Smooth muscle cell (in vitro differentiated cells): ENCODE measurements around the gene KANK2. TPM values are rescaled to one million over a fixed set of nuclear protein-coding genes. Genes with fewer than 3 reads are reported as not detected.
A peak's percentile ranks its signal among the peaks of the same experiment; 100 is the strongest.

Source experiments
- DNase-seq: peaks from one replicate; lab custom pipeline; 2025; ENCODE audit not compliant: unreplicated experiment; lab: John Stamatoyannopoulos, UW
- H2AFZ ChIP-seq: fragments of 200-600 bp; sonication (generic); 2 replicates; pipeline ENCODE4 v1.6.0; 2016; ENCODE audit warnings: antibody characterized with exemption, low read depth, mild to moderate bottlenecking
- H3F3A ChIP-seq: fragments of 200-600 bp; sonication (generic); 2 replicates; pipeline ENCODE4 v1.6.0; 2017; ENCODE audit warnings: antibody characterized with exemption, low read depth
- H3K27ac ChIP-seq: fragments of 200-600 bp; sonication (generic); 2 replicates; pipeline ENCODE4 v1.5.1; 2016; ENCODE audit warnings: low read depth, mild to moderate bottlenecking
- H3K27me3 ChIP-seq: fragments of 200-600 bp; sonication (generic); 2 replicates; pipeline ENCODE4 v1.6.1; 2016; ENCODE audit warnings: low read depth, mild to moderate bottlenecking
- H3K36me3 ChIP-seq: fragments of 200-600 bp; sonication (generic); 2 replicates; pipeline ENCODE4 v1.5.1; 2016; ENCODE audit warnings: low read depth
- H3K4me1 ChIP-seq: fragments of 200-600 bp; sonication (generic); 2 replicates; pipeline ENCODE4 v1.5.1; 2016; ENCODE audit warnings: low read depth
- H3K4me2 ChIP-seq: fragments of 200-600 bp; sonication (generic); 2 replicates; pipeline ENCODE4 v1.6.0; 2016; ENCODE audit warnings: mild to moderate bottlenecking
- H3K4me3 ChIP-seq: fragments of 200-600 bp; sonication (generic); 2 replicates; pipeline ENCODE4 v1.5.1; 2016; ENCODE audit warnings: mild to moderate bottlenecking
- H3K79me2 ChIP-seq: fragments of 200-600 bp; sonication (generic); 2 replicates; pipeline ENCODE4 v1.6.0; 2016; ENCODE audit warnings: low read depth, mild to moderate bottlenecking
- H3K9ac ChIP-seq: fragments of 200-600 bp; sonication (generic); 2 replicates; pipeline ENCODE4 v1.6.0; 2016; ENCODE audit warnings: low read depth
- H3K9me3 ChIP-seq: fragments of 200-600 bp; sonication (generic); replicated peaks from 2 replicates; pipeline ENCODE4 v1.5.1; 2016; ENCODE audit warnings: low read depth
- H4K20me1 ChIP-seq: fragments of 200-600 bp; sonication (generic); 2 replicates; pipeline ENCODE4 v1.6.0; 2016; ENCODE audit warnings: low read depth
- WGBS: methylation state at CpG from one replicate; pipeline ENCODE4 v1.1.7; 2016; ENCODE audit warnings: low lambda C conversion rate; 5-methylcytosine and 5-hydroxymethylcytosine counted together
- polyA plus RNA-seq: library from polyadenylated mRNA; unstranded; fragments of >200 nt; fragmentation: Nextera tagmentation; extraction: Ambion mirVana; gene quantifications from 2 replicates; pipeline ENCODE4 v1.2.1, GENCODE V29; 2016
- total RNA-seq: library from RNA; depleted of rRNA; stranded (reverse); fragments of >200 nt; gene quantifications from 2 replicates; pipeline ENCODE4 v1.2.3, GENCODE V29; 2014
- TF ChIP-seq, protein P1 (sequence below): fragments of 200-600 bp; sonication (generic); IDR thresholded peaks from 2 replicates; pipeline ENCODE4 v1.5.1; 2017; ENCODE audit warnings: borderline replicate concordance, mild to moderate bottlenecking, antibody characterized with exemption; ENCODE audit not compliant: insufficient read depth, poor library complexity, severe bottlenecking

Gene KANK2
- total and polyA plus RNA-seq, 2 experiments from 2014 or later, result 28.1 to 32.0 TPM

DNA sequence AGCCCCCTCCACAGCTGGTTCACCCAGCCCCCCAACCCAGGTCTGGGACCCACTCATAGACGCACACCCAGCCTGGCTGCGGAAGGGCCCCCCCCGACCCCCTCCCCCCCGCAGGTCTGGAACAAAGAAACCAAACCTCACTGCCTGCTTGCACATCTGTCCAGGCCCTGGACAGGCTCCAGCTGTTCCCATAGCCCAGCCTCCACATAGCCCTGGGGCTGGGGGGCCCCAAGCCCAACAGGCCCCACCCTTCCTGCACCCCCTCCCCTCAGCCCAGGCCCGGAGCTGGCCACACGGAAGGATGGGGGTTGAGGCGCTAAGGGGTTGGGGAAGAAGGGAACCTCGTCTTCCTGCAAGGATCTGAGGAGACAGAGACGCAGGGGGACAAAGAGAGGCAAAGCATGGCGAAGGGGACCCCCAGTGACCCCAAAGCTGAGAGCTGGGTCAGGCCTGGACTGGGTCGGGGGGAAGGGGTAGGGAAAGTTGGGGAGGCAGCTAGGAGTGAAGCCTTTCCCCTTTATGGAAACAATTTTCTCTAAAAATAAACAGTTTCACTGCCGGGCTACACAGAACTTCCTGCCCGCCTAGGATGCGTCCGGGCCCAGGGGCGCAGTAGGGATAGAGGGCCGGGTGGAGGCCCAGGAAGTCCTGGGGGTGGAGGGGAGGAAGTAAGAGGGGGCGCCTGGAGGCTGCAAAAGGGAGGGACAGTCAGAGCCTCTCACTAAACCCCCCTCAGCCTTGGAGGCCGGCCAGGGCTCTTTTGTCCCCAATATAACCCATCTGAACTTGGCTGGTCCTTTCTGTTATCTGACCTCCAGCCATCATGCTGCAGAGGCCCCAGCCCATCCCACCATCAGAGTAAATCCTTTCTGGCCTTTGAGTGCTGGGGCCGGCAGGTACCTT is 2.4 kb downstream of the KANK2 start:
- peaks cover 19% of the 10 kb centered on the region for H3F3A ChIP-seq
- no peaks in the 10 kb centered on the region for H3K9me3 ChIP-seq
- H3K79me2 ChIP-seq, result peaks cover 34% of the 10 kb centered on the region
- no peak for DNase-seq
- no peak overlapping the region for H2AFZ ChIP-seq
- H3K27me3 ChIP-seq, result no peaks in the 10 kb centered on the region
- peaks cover 33% of the 10 kb centered on the region for H4K20me1 ChIP-seq
- peak overlapping the region; percentile 93 for H3K4me2 ChIP-seq
- no peaks in the 10 kb centered on the region for H3K36me3 ChIP-seq
- no peaks in the 10 kb centered on the region for H3K4me1 ChIP-seq
- H3K4me3 ChIP-seq, result peak overlapping the region; percentile 15
- WGBS, result 64% methylated on average over 17 of the region's 20 CpGs
- H3K9ac ChIP-seq, result no peak overlapping the region
- TF ChIP-seq, protein P1, sequence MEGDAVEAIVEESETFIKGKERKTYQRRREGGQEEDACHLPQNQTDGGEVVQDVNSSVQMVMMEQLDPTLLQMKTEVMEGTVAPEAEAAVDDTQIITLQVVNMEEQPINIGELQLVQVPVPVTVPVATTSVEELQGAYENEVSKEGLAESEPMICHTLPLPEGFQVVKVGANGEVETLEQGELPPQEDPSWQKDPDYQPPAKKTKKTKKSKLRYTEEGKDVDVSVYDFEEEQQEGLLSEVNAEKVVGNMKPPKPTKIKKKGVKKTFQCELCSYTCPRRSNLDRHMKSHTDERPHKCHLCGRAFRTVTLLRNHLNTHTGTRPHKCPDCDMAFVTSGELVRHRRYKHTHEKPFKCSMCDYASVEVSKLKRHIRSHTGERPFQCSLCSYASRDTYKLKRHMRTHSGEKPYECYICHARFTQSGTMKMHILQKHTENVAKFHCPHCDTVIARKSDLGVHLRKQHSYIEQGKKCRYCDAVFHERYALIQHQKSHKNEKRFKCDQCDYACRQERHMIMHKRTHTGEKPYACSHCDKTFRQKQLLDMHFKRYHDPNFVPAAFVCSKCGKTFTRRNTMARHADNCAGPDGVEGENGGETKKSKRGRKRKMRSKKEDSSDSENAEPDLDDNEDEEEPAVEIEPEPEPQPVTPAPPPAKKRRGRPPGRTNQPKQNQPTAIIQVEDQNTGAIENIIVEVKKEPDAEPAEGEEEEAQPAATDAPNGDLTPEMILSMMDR, result no peak
- peak overlapping the region; percentile 12 for H3K27ac ChIP-seq

DNA sequence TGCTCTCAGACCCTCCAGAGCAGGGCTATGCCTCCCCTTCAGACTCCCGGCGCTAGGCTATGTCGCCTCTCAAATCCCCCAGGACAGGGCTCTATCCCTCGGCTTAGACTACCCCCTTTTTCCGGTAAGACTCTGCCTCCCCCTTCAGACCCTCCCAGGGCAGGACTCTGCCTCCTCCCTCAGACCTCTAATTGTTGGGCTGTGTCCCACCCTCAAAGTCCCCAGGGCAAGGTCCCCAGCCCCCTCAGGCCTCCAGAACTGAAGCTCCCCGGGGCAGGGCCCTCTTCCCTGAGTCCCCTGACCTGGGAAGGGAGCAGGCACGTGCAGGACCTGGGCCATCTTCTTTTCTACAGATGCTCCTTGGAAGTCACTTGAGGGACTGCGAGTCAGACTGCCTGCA is 3.2 kb downstream of the KANK2 start:
- no peak overlapping the region for H3K9ac ChIP-seq
- H3K4me3 ChIP-seq, result no peak overlapping the region

DNA sequence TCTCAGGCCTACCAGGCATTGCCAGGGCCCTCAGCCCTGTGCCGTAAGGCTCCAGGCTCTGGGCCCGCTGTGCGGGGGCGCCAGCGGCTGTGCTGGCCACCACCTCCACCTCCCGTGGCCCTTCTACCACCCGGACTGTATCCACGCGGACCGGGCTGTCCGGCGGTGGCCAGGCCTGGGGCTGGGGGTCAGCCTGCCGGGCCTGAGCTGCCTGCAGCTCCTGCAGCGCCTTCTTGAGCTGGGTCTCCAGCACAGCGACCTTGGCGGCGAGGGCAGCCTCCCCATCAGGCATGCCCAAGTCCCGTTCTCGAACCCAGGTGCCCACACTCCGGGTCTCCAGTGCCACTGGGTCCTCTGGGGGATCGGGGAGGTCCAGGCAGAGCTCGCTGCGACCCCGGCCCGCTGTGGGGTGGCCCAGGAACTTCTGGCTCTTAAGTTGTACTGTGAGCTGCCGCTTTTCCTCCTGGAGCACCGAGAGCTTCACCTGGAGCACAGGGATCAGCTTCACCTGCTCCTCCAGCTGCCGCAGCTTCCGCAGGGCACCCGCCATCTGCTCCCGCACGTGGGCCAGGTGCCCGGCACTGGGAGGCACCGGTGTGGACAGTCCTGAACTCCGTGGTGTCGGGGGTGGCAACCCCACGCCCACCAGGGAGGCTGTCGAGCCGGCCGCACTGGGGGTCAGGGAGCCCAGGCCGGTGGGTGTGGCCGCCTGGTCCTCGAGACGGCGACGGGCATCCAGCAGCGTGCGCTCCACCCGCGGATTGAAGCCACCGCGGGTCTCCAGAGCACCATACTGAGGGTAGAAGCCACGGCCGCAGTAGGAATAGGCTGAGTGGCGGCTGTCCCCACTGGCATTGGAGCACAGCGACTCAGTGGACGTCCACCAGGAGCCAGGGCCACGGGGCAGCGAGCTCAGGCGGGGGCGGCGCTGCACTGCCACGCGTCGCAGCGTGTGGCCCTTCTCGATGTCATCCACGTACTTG is 4.1 kb downstream of the KANK2 start:
- Histone ChIP-seq H3K9me3 (no peaks in the 10 kb centered on the region), H3F3A (peaks cover 18% of the 10 kb centered on the region), H3K4me2 (no peak overlapping the region), H3K4me1 (no peaks in the 10 kb centered on the region), H3K36me3 (no peaks in the 10 kb centered on the region), H4K20me1 (peaks cover 36% of the 10 kb centered on the region), H3K9ac (no peak overlapping the region), H2AFZ (no peak overlapping the region), H3K79me2 (peaks cover 43% of the 10 kb centered on the region), H3K27ac (no peak overlapping the region), H3K4me3 (no peak overlapping the region), H3K27me3 (no peaks in the 10 kb centered on the region)
- 99% methylated on average over 67 of the region's 68 CpGs for WGBS
- no peak for DNase-seq
- TF ChIP-seq, protein P1, result no peak

More for the DNA sequence above, 3.2 kb downstream of the KANK2 start:
- H3K27me3 ChIP-seq, result no peaks in the 10 kb centered on the region
- peaks cover 36% of the 10 kb centered on the region for H4K20me1 ChIP-seq
- TF ChIP-seq, protein P1, result no peak
- WGBS, result 94% methylated on average over 8 of the region's 8 CpGs
- no peak overlapping the region for H3K27ac ChIP-seq
- peaks cover 36% of the 10 kb centered on the region for H3K79me2 ChIP-seq
- H3K36me3 ChIP-seq, result no peaks in the 10 kb centered on the region
- H3K9me3 ChIP-seq, result no peaks in the 10 kb centered on the region
- no peak for DNase-seq
- no peak overlapping the region for H2AFZ ChIP-seq
- H3F3A ChIP-seq, result peaks cover 19% of the 10 kb centered on the region
- H3K4me1 ChIP-seq, result no peaks in the 10 kb centered on the region
- H3K4me2 ChIP-seq, result no peak overlapping the region
